Testis (tissue), 3 donors: ENCODE results near the gene SLC16A11. TPM values are rescaled to one million over a fixed set of nuclear protein-coding genes. Genes with fewer than 3 reads are reported as not detected.
"Not testable (repeated sequence)": the region's sequence is repeated elsewhere in the genome, so short reads cannot be mapped to it uniquely, and the experiment has no call there.

Experiments
- DNase-seq: peaks from one replicate; pipeline ENCODE4 v3.0.0-alpha.2; 2019
- H3K27ac ChIP-seq, 2 donors: fragments of 200-600 bp; sonication (generic); one replicate each; pipeline ENCODE4 v1.5.1; 2019
- H3K27me3 ChIP-seq: fragments of 200-600 bp; sonication (generic); one replicate; pipeline ENCODE4 v1.5.1; 2019
- H3K36me3 ChIP-seq: fragments of 200-600 bp; sonication (generic); one replicate; pipeline ENCODE4 v1.5.1; 2017; ENCODE audit warnings: low read depth; ENCODE audit errors: missing control alignments
- H3K4me1 ChIP-seq: fragments of 200-600 bp; sonication (generic); one replicate; pipeline ENCODE4 v1.5.1; 2019
- H3K4me3 ChIP-seq, 2 donors: fragments of 200-600 bp; sonication (generic); one replicate each; pipeline ENCODE4 v1.5.1; 2017 to 2019
- H3K9me3 ChIP-seq: fragments of 200-600 bp; sonication (generic); one replicate; pipeline ENCODE4 v1.5.1; 2017
- POLR2A ChIP-seq: fragments of 450-650 bp; IDR thresholded peaks from one replicate; pipeline ENCODE4 v1.6.1; 2017; ENCODE audit warnings: antibody characterized with exemption, mild to moderate bottlenecking, moderate library complexity
- WGBS, 2 donors: methylation state at CpG; one replicate each; pipeline ENCODE4 v1.1.5; 2018; 5-methylcytosine and 5-hydroxymethylcytosine counted together
- intact Hi-C: fragments of 100-400 bp; cut with DNase I; formaldehyde crosslinking; loops from one replicate; pipeline ENCODE4 v1.15.1; 2023; ENCODE audit warnings: low total_unique reads
- microRNA counts, 2 donors: library from miRNA; unstranded; fragments of <30 nt; microRNA quantifications; one replicate each; lab custom pipeline; 2016
- polyA plus RNA-seq: library from polyadenylated mRNA; stranded (reverse); fragments of 350-450 nt; fragmentation: Illumina TruSeq; extraction: RNeasy Lipid Tissue Mini Kit (QIAGEN cat#74804); gene quantifications from one replicate; pipeline ENCODE4 v1.2.3, GENCODE V29; 2014; ENCODE audit warnings: low read depth, low replicate concordance; ENCODE audit not compliant: insufficient read depth
- small RNA-seq, 2 donors: library from RNA; depleted of rRNA; stranded (forward); fragments of <200 nt; gene quantifications; one replicate each; pipeline ENCODE3, GENCODE V24; 2016
- total RNA-seq, 2 donors: library from RNA; depleted of rRNA; stranded (reverse); fragments of >200 nt; gene quantifications; one replicate each; pipeline ENCODE4 v1.2.3, GENCODE V29; 2016
- TF ChIP-seq, protein P1 (sequence below), 3 experiments: fragments of 450-650 bp in 2 of 3; fragments of 200-600 bp in 1 of 3; sonication (generic) in 1 of 3; IDR thresholded peaks; one replicate each; pipeline ENCODE4 v1.5.1; 2016 to 2019; ENCODE audit warnings: antibody characterized with exemption in 3 of 3, mild to moderate bottlenecking in 2 of 3, moderate library complexity in 1 of 3

Gene SLC16A11
- total and polyA plus RNA-seq, 3 donors from 2014 or later = 0.55 to 3.0 (median 2.0) TPM

DNA sequence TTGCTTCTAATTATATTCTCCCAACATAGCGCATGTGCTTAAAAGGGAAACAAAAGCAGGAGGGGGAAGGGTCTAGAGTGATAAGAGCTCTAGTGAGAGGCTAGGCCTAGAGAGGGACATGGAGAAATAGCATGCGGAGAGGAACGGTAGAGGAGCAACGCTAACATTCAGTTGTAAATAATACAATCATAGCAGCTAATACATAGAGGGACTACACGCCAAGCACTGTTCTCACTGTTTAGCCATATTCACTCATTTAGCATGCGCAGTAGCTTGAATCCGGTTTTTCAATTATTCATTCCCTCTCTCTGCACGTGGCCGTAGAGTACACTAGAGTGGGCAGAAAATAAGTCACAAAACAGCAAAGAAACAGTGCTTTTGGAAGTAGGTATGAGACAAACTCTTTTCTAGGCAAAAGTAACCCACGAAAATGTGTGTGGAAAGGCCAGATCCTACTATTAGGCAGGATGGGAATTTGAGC, 49.7 kb downstream of the SLC16A11 start:
- H3K27me3 ChIP-seq = no peaks in the 10 kb centered on the region
- intact Hi-C loops = no loop called here
- DNase-seq = no peak

GRCh38 chr17:6993613-6994056, 50.3 kb downstream of the SLC16A11 start:
- H3K27ac ChIP-seq, intact Hi-C loops, H3K9me3 ChIP-seq, H3K4me3 ChIP-seq, H3K4me1 ChIP-seq, DNase-seq, H3K36me3 ChIP-seq, H3K27me3 ChIP-seq: not testable (repeated sequence)
- 87% methylated on average over 5 of the region's 5 CpGs for WGBS, 2 donors

More for the DNA sequence above, 49.7 kb downstream of the SLC16A11 start:
- H3K9me3 ChIP-seq = no peaks in the 10 kb centered on the region
- WGBS, 2 donors = 84 to 88% methylated on average over 10 of the region's 10 CpGs
- H3K4me3 ChIP-seq = no peak overlapping the region
- TF ChIP-seq POLR2A = no peak
- TF ChIP-seq, protein P1, sequence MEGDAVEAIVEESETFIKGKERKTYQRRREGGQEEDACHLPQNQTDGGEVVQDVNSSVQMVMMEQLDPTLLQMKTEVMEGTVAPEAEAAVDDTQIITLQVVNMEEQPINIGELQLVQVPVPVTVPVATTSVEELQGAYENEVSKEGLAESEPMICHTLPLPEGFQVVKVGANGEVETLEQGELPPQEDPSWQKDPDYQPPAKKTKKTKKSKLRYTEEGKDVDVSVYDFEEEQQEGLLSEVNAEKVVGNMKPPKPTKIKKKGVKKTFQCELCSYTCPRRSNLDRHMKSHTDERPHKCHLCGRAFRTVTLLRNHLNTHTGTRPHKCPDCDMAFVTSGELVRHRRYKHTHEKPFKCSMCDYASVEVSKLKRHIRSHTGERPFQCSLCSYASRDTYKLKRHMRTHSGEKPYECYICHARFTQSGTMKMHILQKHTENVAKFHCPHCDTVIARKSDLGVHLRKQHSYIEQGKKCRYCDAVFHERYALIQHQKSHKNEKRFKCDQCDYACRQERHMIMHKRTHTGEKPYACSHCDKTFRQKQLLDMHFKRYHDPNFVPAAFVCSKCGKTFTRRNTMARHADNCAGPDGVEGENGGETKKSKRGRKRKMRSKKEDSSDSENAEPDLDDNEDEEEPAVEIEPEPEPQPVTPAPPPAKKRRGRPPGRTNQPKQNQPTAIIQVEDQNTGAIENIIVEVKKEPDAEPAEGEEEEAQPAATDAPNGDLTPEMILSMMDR (IDR thresholded peaks at IDR 0.05) = no peak
- H3K27ac ChIP-seq = no peak overlapping the region
- H3K4me1 ChIP-seq = no peaks in the 10 kb centered on the region
- no peaks in the 10 kb centered on the region for H3K36me3 ChIP-seq

MicroRNAs encoded within 50 kb of the gene (microRNA counts, 767-probe panel; counts per million panel counts)
- 7,043 to 7,217 counts per million in 2 donors for microRNA hsa-miR-195-5p (lab: Ali Mortazavi, UCI)
- 5,958 to 6,203 counts per million in 2 donors for microRNA hsa-miR-497-5p (lab: Ali Mortazavi, UCI)

Small RNA genes within 50 kb of the gene (small RNA-seq; reads per million reads assigned to genes)
- 0 reads per million in 2 donors for gene AC120057.1

Other genes starting within 250 kb of the SLC16A11 start
- 10 to 100 TPM in 1 of 2 donors, 1 to 10 TPM in 1; 7.0 to 15.6 TPM for gene TEKT1, start 212.4 kb downstream of the SLC16A11 start, total RNA-seq
- 61.3 TPM for gene TEKT1, start 212.4 kb downstream of the SLC16A11 start, polyA plus RNA-seq
- gene ALOX12, start 48.0 kb downstream of the SLC16A11 start, total RNA-seq = under 1 TPM; 0.24 to 0.25 TPM
- gene ALOX12, start 48.0 kb downstream of the SLC16A11 start, polyA plus RNA-seq = 0.50 TPM
- 100 to 1,000 TPM; 208 to 314 TPM for gene RNASEK, start 31.5 kb downstream of the SLC16A11 start, total RNA-seq
- 317 TPM for gene RNASEK, start 31.5 kb downstream of the SLC16A11 start, polyA plus RNA-seq
- 1 to 10 TPM; 2.5 to 3.5 TPM for gene BCL6B, start 21.0 kb downstream of the SLC16A11 start, total RNA-seq
- 4.6 TPM for gene BCL6B, start 21.0 kb downstream of the SLC16A11 start, polyA plus RNA-seq
- 1 to 10 TPM; 1.9 to 2.2 TPM for gene SLC16A13, start 8.1 kb downstream of the SLC16A11 start, total RNA-seq
- 2.0 TPM for gene SLC16A13, start 8.1 kb downstream of the SLC16A11 start, polyA plus RNA-seq
- gene CLEC10A, start 36.2 kb upstream of the SLC16A11 start, total RNA-seq = 1 to 10 TPM; 3.5 to 3.8 TPM
- 11.7 TPM for gene CLEC10A, start 36.2 kb upstream of the SLC16A11 start, polyA plus RNA-seq
- 1 to 10 TPM in 1 of 2 donors, under 1 TPM in 1; 0.47 to 1.1 TPM for gene ASGR2, start 70.7 kb upstream of the SLC16A11 start, total RNA-seq
- 2.6 TPM for gene ASGR2, start 70.7 kb upstream of the SLC16A11 start, polyA plus RNA-seq
- gene ASGR1, start 135.3 kb upstream of the SLC16A11 start, total RNA-seq = 10 to 100 TPM; 11.5 to 19.1 TPM
- gene ASGR1, start 135.3 kb upstream of the SLC16A11 start, polyA plus RNA-seq = 21.3 TPM
- 10 to 100 TPM; 26.3 to 49.8 TPM for gene DLG4, start 175.7 kb upstream of the SLC16A11 start, total RNA-seq
- 45.9 TPM for gene DLG4, start 175.7 kb upstream of the SLC16A11 start, polyA plus RNA-seq
- gene ACADVL, start 175.8 kb upstream of the SLC16A11 start, total RNA-seq = 100 to 1,000 TPM; 298 to 458 TPM
- gene ACADVL, start 175.8 kb upstream of the SLC16A11 start, polyA plus RNA-seq = 334 TPM
- gene DVL2, start 190.4 kb upstream of the SLC16A11 start, total RNA-seq = 100 to 1,000 TPM in 1 of 2 donors, 10 to 100 TPM in 1; 81.3 to 102 TPM
- 43.6 TPM for gene DVL2, start 190.4 kb upstream of the SLC16A11 start, polyA plus RNA-seq
- gene PHF23, start 195.4 kb upstream of the SLC16A11 start, total RNA-seq = 10 to 100 TPM; 54.9 to 61.6 TPM
- gene PHF23, start 195.4 kb upstream of the SLC16A11 start, polyA plus RNA-seq = 53.4 TPM
- gene GABARAP, start 198.4 kb upstream of the SLC16A11 start, total RNA-seq = 100 to 1,000 TPM; 521 to 683 TPM
- gene GABARAP, start 198.4 kb upstream of the SLC16A11 start, polyA plus RNA-seq = 1,171 TPM
- 10 to 100 TPM; 86.4 to 94.0 TPM for gene CTDNEP1, start 207.6 kb upstream of the SLC16A11 start, total RNA-seq
- gene CTDNEP1, start 207.6 kb upstream of the SLC16A11 start, polyA plus RNA-seq = 138 TPM
- gene ELP5, start 208.1 kb upstream of the SLC16A11 start, total RNA-seq = 100 to 1,000 TPM; 107 to 123 TPM
- gene ELP5, start 208.1 kb upstream of the SLC16A11 start, polyA plus RNA-seq = 295 TPM
- gene CLDN7, start 218.4 kb upstream of the SLC16A11 start, total RNA-seq = 1 to 10 TPM; 4.5 to 6.9 TPM
- gene CLDN7, start 218.4 kb upstream of the SLC16A11 start, polyA plus RNA-seq = 8.8 TPM
- gene SLC2A4, start 237.6 kb upstream of the SLC16A11 start, total RNA-seq = 1 to 10 TPM; 4.2 to 6.6 TPM
- 4.7 TPM for gene SLC2A4, start 237.6 kb upstream of the SLC16A11 start, polyA plus RNA-seq